HCT116 (cell line): ENCODE data around the gene PAX5. TPM values are rescaled to one million over a fixed set of nuclear protein-coding genes. Genes with fewer than 3 reads are reported as not detected.

ENCODE experiments used
- ATAC-seq: fragments of 200-7000 bp; cut with Tn5 transposase; 2 replicates; pipeline ENCODE4 v1.9.1; 2020; ENCODE audit warnings: mild to moderate bottlenecking, moderate library complexity
- BruUV-seq: library from RNA; stranded (reverse); fragments of 400-500 nt; replicated peaks from 2 replicates; lab custom pipeline; 2021; lab: Mats Ljungman, UMichigan
- CTCF ChIA-PET: fragments of 300-600 bp; sonication (Branson Sonifier 250); formaldehyde crosslinking; loops from one replicate; lab custom pipeline; 2021; ENCODE audit warnings: antibody characterized with exemption; lab: Charles Lee
- POLR2A ChIA-PET: fragments of 300-600, 350-600 bp; sonication (Branson Sonifier 250); formaldehyde crosslinking; loops from one replicate; lab custom pipeline; 2021; ENCODE audit warnings: antibody characterized with exemption; lab: Charles Lee
- RAD21 ChIA-PET, 2 experiments: fragments of 300-600 bp; sonication (Branson Sonifier 250); formaldehyde crosslinking; loops; one replicate each; lab custom pipeline; 2023; ENCODE audit warnings: low total read pairs in 2 of 2; ENCODE audit not compliant: uncharacterized antibody in 2 of 2, unreplicated experiment in 2 of 2, low non-redundant PET in 1 of 2; lab: Charles Lee
- DNase-seq: peaks from one replicate; pipeline ENCODE4 v3.0.0-alpha.2; 2010; ENCODE audit warnings: low read depth, low spot score
- H2AFZ ChIP-seq: fragments of 200-600 bp; shearing (Covaris generic), sonication (generic); 2 replicates; pipeline ENCODE4 v1.6.1; 2017; ENCODE audit warnings: low read depth, mixed run types, mixed read lengths, antibody characterized with exemption, low read length; ENCODE audit not compliant: poor library complexity, severe bottlenecking
- H3K27ac ChIP-seq: 2 replicates; pipeline ENCODE4 v1.5.1; 2012; ENCODE audit warnings: low read depth, low read length
- H3K27me3 ChIP-seq: fragments of 200-600 bp; sonication (generic); 2 replicates; pipeline ENCODE4 v1.6.1; 2016; ENCODE audit warnings: mixed run types, low read length, mixed read lengths; ENCODE audit not compliant: insufficient read depth
- H3K36me3 ChIP-seq, 2 experiments: fragments of 200-500 bp in 1 of 2; fragments of 200-600 bp in 1 of 2; sonication (Bioruptor generic) in 1 of 2; sonication (generic) in 1 of 2; 2 replicates each; pipeline versions ENCODE4 v1.5.1 to v1.6.1; 2014 to 2016; ENCODE audit warnings: low read length in 2 of 2, inconsistent platforms in 1 of 2, mixed read lengths in 1 of 2, mixed run types in 1 of 2; ENCODE audit not compliant: insufficient read depth in 2 of 2, control insufficient read depth in 1 of 2
- H3K4me1 ChIP-seq, 2 experiments: fragments of 200-600 bp in 1 of 2; sonication (generic) in 1 of 2; 2 replicates each; pipeline versions ENCODE4 v1.5.1 to v1.6.1; 2012 to 2017; ENCODE audit warnings: low read length in 2 of 2, inconsistent platforms in 1 of 2, mild to moderate bottlenecking in 1 of 2, mixed read lengths in 1 of 2, mixed run types in 1 of 2, moderate library complexity in 1 of 2; ENCODE audit not compliant: insufficient read depth in 2 of 2, control insufficient read depth in 1 of 2
- H3K4me2 ChIP-seq: fragments of 200-600 bp; sonication (generic); 2 replicates; pipeline ENCODE4 v1.6.1; 2017; ENCODE audit warnings: mixed run types, low read length, mixed read lengths
- H3K4me3 ChIP-seq, 2 experiments: fragments of 200-600 bp in 1 of 2; sonication (generic) in 1 of 2; replicated peaks in 1 of 2; 2 replicates each; pipeline ENCODE4 v1.5.1; 2011 to 2016; ENCODE audit warnings: low read length in 2 of 2, control low read depth in 1 of 2, low read depth in 1 of 2, mild to moderate bottlenecking in 1 of 2, mixed read lengths in 1 of 2, mixed run types in 1 of 2
- H3K79me2 ChIP-seq: fragments of 200-600 bp; sonication (generic); 2 replicates; pipeline ENCODE4 v1.6.1; 2017; ENCODE audit warnings: mild to moderate bottlenecking, mixed run types, low read length, moderate library complexity, mixed read lengths; ENCODE audit not compliant: insufficient read depth
- H3K9ac ChIP-seq: fragments of 200-600 bp; sonication (generic); 2 replicates; pipeline ENCODE4 v1.6.1; 2016; ENCODE audit warnings: low read length, mixed read lengths
- H3K9me2 ChIP-seq: fragments of 200-600 bp; sonication (generic), shearing (Covaris generic); 2 replicates; pipeline ENCODE4 v1.6.1; 2017; ENCODE audit warnings: mixed run types, mild to moderate bottlenecking, moderate library complexity; ENCODE audit not compliant: insufficient read depth
- H3K9me3 ChIP-seq, 2 experiments: fragments of 200-500 bp in 1 of 2; fragments of 200-600 bp in 1 of 2; sonication (Bioruptor generic) in 1 of 2; sonication (generic) in 1 of 2; 2 replicates each; pipeline ENCODE4 v1.6.1; 2014 to 2017; ENCODE audit warnings: low read length in 2 of 2, mixed read lengths in 2 of 2, inconsistent platforms in 1 of 2, low read depth in 1 of 2, mild to moderate bottlenecking in 1 of 2, mixed run types in 1 of 2, moderate library complexity in 1 of 2; ENCODE audit not compliant: control insufficient read depth in 1 of 2, insufficient read depth in 1 of 2
- H4K20me1 ChIP-seq: fragments of 200-600 bp; sonication (generic), shearing (Covaris generic); 2 replicates; pipeline ENCODE4 v1.6.1; 2017; ENCODE audit warnings: mixed run types, mild to moderate bottlenecking, moderate library complexity; ENCODE audit not compliant: insufficient read depth
- RAD21 ChIP-seq: IDR thresholded peaks from 2 replicates; pipeline ENCODE4 v1.6.1; 2012; ENCODE audit warnings: low read depth, mild to moderate bottlenecking
- TCF7L2 ChIP-seq: IDR thresholded peaks from 2 replicates; pipeline ENCODE4 v1.7.0; 2011; ENCODE audit warnings: borderline replicate concordance, inconsistent platforms; ENCODE audit not compliant: insufficient read depth, insufficient read length; ENCODE audit errors: extremely low read depth
- intact Hi-C: fragments of 100-400 bp; cut with micrococcal nuclease; formaldehyde crosslinking; loops from 2 replicates; pipeline ENCODE4 v1.10.0; 2022
- microRNA-seq: library from miRNA; unstranded; fragments of <30 nt; microRNA quantifications from one replicate; pipeline ENCODE4, GENCODE V29; 2016; ENCODE audit warnings: borderline number of aligned reads
- total RNA-seq: library from RNA; stranded (reverse); gene quantifications from one replicate; pipeline ENCODE4 v1.2.1, GENCODE V29; 2021; ENCODE audit not compliant: unreplicated experiment
- TF ChIP-seq, protein P1 (sequence below), 3 experiments: fragments of 200-600 bp in 1 of 3; sonication (generic) in 1 of 3; IDR thresholded peaks in 2 of 3; conservative IDR thresholded peaks in 1 of 3; 2 replicates each; pipeline ENCODE4 v1.5.1; 2012 to 2017; ENCODE audit warnings: low read depth in 2 of 3, low read length in 2 of 3, antibody characterized with exemption in 1 of 3, borderline replicate concordance in 1 of 3, control low read depth in 1 of 3, mild to moderate bottlenecking in 1 of 3, mixed read lengths in 1 of 3, mixed run types in 1 of 3, moderate library complexity in 1 of 3; ENCODE audit not compliant: insufficient read depth in 1 of 3

The PAX5 gene
- total RNA-seq, 1 experiment from 2014 or later = 0.17 TPM

DNA sequence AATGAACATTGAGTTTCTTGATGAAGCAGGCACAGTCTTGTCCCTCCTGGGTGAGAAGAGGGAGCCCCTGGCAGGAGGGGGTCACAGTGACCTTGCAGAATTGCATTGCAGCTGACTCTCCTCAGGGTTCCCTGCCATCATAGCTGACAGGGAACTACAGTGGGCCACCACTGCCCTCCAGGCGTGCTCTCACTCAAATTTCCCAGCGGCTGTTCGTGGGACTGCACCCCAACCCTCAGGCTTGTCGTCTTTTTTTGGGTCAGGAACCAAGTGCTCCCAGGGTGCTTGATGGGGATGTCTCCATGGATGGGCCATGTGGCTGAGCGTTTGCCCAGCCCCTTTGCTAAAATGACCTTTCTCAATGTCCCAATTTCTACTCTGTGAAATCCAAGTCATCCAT is 245.5 kb downstream of the PAX5 start:
- Histone ChIP-seq H3K4me1 (no peaks in the 10 kb centered on the region), H4K20me1 (no peaks in the 10 kb centered on the region), H3K9me3 (peaks cover 3 to 6% of the 10 kb centered on the region in 2 experiments; a peak in 3 of 4 replicates), H3K27me3 (no peaks in the 10 kb centered on the region), H3K4me2 (no peak overlapping the region), H3K79me2 (no peaks in the 10 kb centered on the region), H3K36me3 (no peaks in the 10 kb centered on the region)
- no peak for TF ChIP-seq RAD21
- TF ChIP-seq, protein P1, sequence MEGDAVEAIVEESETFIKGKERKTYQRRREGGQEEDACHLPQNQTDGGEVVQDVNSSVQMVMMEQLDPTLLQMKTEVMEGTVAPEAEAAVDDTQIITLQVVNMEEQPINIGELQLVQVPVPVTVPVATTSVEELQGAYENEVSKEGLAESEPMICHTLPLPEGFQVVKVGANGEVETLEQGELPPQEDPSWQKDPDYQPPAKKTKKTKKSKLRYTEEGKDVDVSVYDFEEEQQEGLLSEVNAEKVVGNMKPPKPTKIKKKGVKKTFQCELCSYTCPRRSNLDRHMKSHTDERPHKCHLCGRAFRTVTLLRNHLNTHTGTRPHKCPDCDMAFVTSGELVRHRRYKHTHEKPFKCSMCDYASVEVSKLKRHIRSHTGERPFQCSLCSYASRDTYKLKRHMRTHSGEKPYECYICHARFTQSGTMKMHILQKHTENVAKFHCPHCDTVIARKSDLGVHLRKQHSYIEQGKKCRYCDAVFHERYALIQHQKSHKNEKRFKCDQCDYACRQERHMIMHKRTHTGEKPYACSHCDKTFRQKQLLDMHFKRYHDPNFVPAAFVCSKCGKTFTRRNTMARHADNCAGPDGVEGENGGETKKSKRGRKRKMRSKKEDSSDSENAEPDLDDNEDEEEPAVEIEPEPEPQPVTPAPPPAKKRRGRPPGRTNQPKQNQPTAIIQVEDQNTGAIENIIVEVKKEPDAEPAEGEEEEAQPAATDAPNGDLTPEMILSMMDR (IDR thresholded peaks at IDR 0.05 in 2 of 3, conservative IDR thresholded peaks at IDR 0.05 in 1 of 3; ENCODE audit: borderline replicate concordance in 1 of 3, insufficient read depth in 1 of 3, low read depth in 2 of 3, low read length in 2 of 3) = peak; percentile 14 to 69 (median 65); a peak in 5 of 6 replicates
- TF ChIP-seq, all 23 proteins: peak for 1
- H2AFZ ChIP-seq = no peak overlapping the region
- no TSS peak for BruUV-seq
- H3K9me2 ChIP-seq = no peaks in the 10 kb centered on the region
- ChIA-PET CTCF (no interaction called here), POLR2A (interaction anchor here (1.4 kb wide), 1 partner anchor 23 kb away, joined by 3 read pairs; no protein-coding TSS in a partner anchor), RAD21 (no interaction called here)
- ATAC-seq (peak; percentile 97), DNase-seq (peak; percentile 23)
- intact Hi-C loops = no loop called here
- no peak overlapping the region for H3K4me3 ChIP-seq
- no peak overlapping the region for H3K9ac ChIP-seq
- no peak overlapping the region for H3K27ac ChIP-seq

GRCh38 chr9:36787709-36788108 is 246.4 kb downstream of the PAX5 start:
- intact Hi-C loops = no loop called here
- Histone ChIP-seq H3K9ac (no peak overlapping the region), H3K4me2 (no peak overlapping the region), H3K9me3 (peaks cover 0 to 3% of the 10 kb centered on the region in 2 experiments; a peak in 1 of 4 replicates), H4K20me1 (no peaks in the 10 kb centered on the region), H3K79me2 (no peaks in the 10 kb centered on the region), H3K9me2 (no peaks in the 10 kb centered on the region), H2AFZ (no peak overlapping the region), H3K36me3 (no peaks in the 10 kb centered on the region), H3K27me3 (no peaks in the 10 kb centered on the region), H3K4me3 (no peak overlapping the region), H3K4me1 (no peaks in the 10 kb centered on the region), H3K27ac (no peak overlapping the region)
- ATAC-seq (no peak), DNase-seq (no peak)
- CTCF ChIA-PET = no interaction called here
- POLR2A ChIA-PET = no interaction called here
- RAD21 ChIA-PET = no interaction called here
- no peak for TF ChIP-seq TCF7L2
- BruUV-seq = no TSS peak

Small RNA genes within 50 kb of the gene (microRNA-seq; reads per million reads assigned to microRNA genes)
- gene MIR4475 (not detected), gene MIR4476 (not detected), gene MIR4540 (not detected)

Other genes starting within 250 kb of the PAX5 start
- gene ZCCHC7, start 86.3 kb upstream of the PAX5 start, total RNA-seq = 31.2 TPM